GM19193 (cell line): ENCODE data around the gene JARID2.

Experiments used
- POLR2A ChIP-seq: IDR thresholded peaks from 4 replicates; pipeline ENCODE4 v1.6.1; 2011; ENCODE audit not compliant: insufficient read depth, insufficient read length; ENCODE audit errors: extremely low read depth

The JARID2 gene

GRCh38 chr6:15431762-15432483, 186.1 kb downstream of the JARID2 start:
- no peak for TF ChIP-seq POLR2A

- no peak for TF ChIP-seq POLR2A
These were observed 187.6 kb downstream of the JARID2 start for GRCh38 chr6:15433511-15433861.

- TF ChIP-seq POLR2A, result no peak
These were observed 188.4 kb downstream of the JARID2 start for GRCh38 chr6:15434263-15434662.

- no peak for TF ChIP-seq POLR2A
These were observed 189.0 kb downstream of the JARID2 start for GRCh38 chr6:15434823-15435380.

- TF ChIP-seq POLR2A, result no peak
These were observed 189.6 kb downstream of the JARID2 start for GRCh38 chr6:15435468-15435867.

- TF ChIP-seq POLR2A, result no peak
These were observed 190.6 kb downstream of the JARID2 start for GRCh38 chr6:15436451-15436850.

- TF ChIP-seq POLR2A, result no peak
These were observed 191.3 kb downstream of the JARID2 start for GRCh38 chr6:15437090-15437635.

- TF ChIP-seq POLR2A, result no peak
These were observed 193.6 kb downstream of the JARID2 start for GRCh38 chr6:15439410-15440025.

- TF ChIP-seq POLR2A, result no peak
These were observed 194.2 kb downstream of the JARID2 start for GRCh38 chr6:15440040-15440439.

GRCh38 chr6:15441215-15441868, 195.5 kb downstream of the JARID2 start:
- no peak for TF ChIP-seq POLR2A

GRCh38 chr6:15441981-15442380, 196.1 kb downstream of the JARID2 start:
- no peak for TF ChIP-seq POLR2A

GRCh38 chr6:15442467-15442866, 196.6 kb downstream of the JARID2 start:
- no peak for TF ChIP-seq POLR2A

- TF ChIP-seq POLR2A, result no peak
These were observed 197.4 kb downstream of the JARID2 start for GRCh38 chr6:15443119-15443830.

- no peak for TF ChIP-seq POLR2A
These were observed 198.3 kb downstream of the JARID2 start for GRCh38 chr6:15444081-15444731.
